Erythroblast (primary cell): ENCODE data around the gene RBM15.

Experiments used
- DNase-seq, 2 experiments: peaks; one replicate each; lab custom pipeline; 2025; lab: John Stamatoyannopoulos, UW
- GATA1 ChIP-seq: IDR thresholded peaks from 2 replicates; pipeline ENCODE4 v1.6.1; 2011; ENCODE audit warnings: low read depth, mild to moderate bottlenecking, control low read depth, low read length, moderate library complexity
- POLR2A ChIP-seq: IDR thresholded peaks from 2 replicates; pipeline ENCODE4 v1.6.1; 2011; ENCODE audit warnings: mild to moderate bottlenecking, low read length

Gene RBM15

GRCh38 chr1:110338886-110339406, at the start of gene RBM15:
TSS of gene RBM15 (plus strand) at chr1:110339377. CDS start at chr1:110339406, 29 bp downstream.
- TF ChIP-seq GATA1 (no peak), POLR2A (no peak)
- peak; percentile 100 for DNase-seq

GRCh38 chr1:110291241-110292030, 47.7 kb upstream of the RBM15 start:
- no peak for TF ChIP-seq POLR2A
- TF ChIP-seq GATA1: no peak
- DNase-seq: no peak

GRCh38 chr1:110292031-110292741, 47.0 kb upstream of the RBM15 start:
- TF ChIP-seq POLR2A (no peak), GATA1 (no peak)
- no peak for DNase-seq

- TF ChIP-seq GATA1 (no peak), POLR2A (no peak)
- DNase-seq: no peak
Observed at GRCh38 chr1:110293601-110294104, 45.5 kb upstream of the RBM15 start.

- TF ChIP-seq GATA1 (no peak), POLR2A (no peak)
- DNase-seq: no peak
Observed at GRCh38 chr1:110294308-110294707, 44.9 kb upstream of the RBM15 start.

GRCh38 chr1:110298991-110299390, 40.2 kb upstream of the RBM15 start:
- TF ChIP-seq GATA1 (no peak), POLR2A (no peak)
- no peak for DNase-seq

- TF ChIP-seq POLR2A: no peak
- TF ChIP-seq GATA1: no peak
- no peak for DNase-seq
Observed at GRCh38 chr1:110300412-110301085, 38.6 kb upstream of the RBM15 start.

- no peak for DNase-seq
- TF ChIP-seq GATA1 (no peak), POLR2A (no peak)
Observed at GRCh38 chr1:110302836-110303235, 36.3 kb upstream of the RBM15 start.

GRCh38 chr1:110305900-110306420, 33.2 kb upstream of the RBM15 start:
- DNase-seq: no peak
- no peak for TF ChIP-seq GATA1
- no peak for TF ChIP-seq POLR2A

- no peak for DNase-seq
Observed at GRCh38 chr1:110307239-110307974, 31.8 kb upstream of the RBM15 start.

GRCh38 chr1:110308247-110308646, 30.9 kb upstream of the RBM15 start:
- no peak for TF ChIP-seq POLR2A
- no peak for TF ChIP-seq GATA1
- no peak for DNase-seq

More at GRCh38 chr1:110307239-110307974, 31.8 kb upstream of the RBM15 start:
- TF ChIP-seq POLR2A (no peak), GATA1 (no peak)

- TF ChIP-seq GATA1 (no peak), POLR2A (no peak)
- DNase-seq: no peak
Observed at GRCh38 chr1:110309139-110309538, 30.0 kb upstream of the RBM15 start.
